NK-92 (cell line): ENCODE data around the gene TMEM134.
A peak's percentile ranks its signal among the peaks of the same experiment; 100 is the strongest.
"Not testable (repeated sequence)": the region's sequence is repeated elsewhere in the genome, so short reads cannot be mapped to it uniquely, and the experiment has no call there.

Source experiments
- DNase-seq: peaks from one replicate; lab custom pipeline; 2025; ENCODE audit not compliant: unreplicated experiment; lab: John Stamatoyannopoulos, UW

Gene TMEM134

GRCh38 chr11:67428052-67429001, 40.7 kb downstream of the TMEM134 start, which contains the start of gene RPS6KB2:
TSS of gene RPS6KB2 (plus strand) at chr11:67428494. CDS start at chr11:67428546, 52 bp downstream.
- DNase-seq = peak; percentile 75

- not testable (repeated sequence) for DNase-seq
These were observed 41.6 kb downstream of the TMEM134 start for GRCh38 chr11:67427364-67427859.

- no peak for DNase-seq
These were observed 45.0 kb downstream of the TMEM134 start for GRCh38 chr11:67423891-67424613.

GRCh38 chr11:67423466-67423865, 45.6 kb downstream of the TMEM134 start:
- no peak for DNase-seq

GRCh38 chr11:67422891-67423290, 46.2 kb downstream of the TMEM134 start:
- no peak for DNase-seq

- DNase-seq = no peak
These were observed 47.5 kb downstream of the TMEM134 start for GRCh38 chr11:67421430-67422031.

- peak; percentile 73 for DNase-seq
These were observed 48.2 kb downstream of the TMEM134 start for GRCh38 chr11:67420646-67421429.

- no peak for DNase-seq
These were observed 48.9 kb downstream of the TMEM134 start for GRCh38 chr11:67420147-67420645.

GRCh38 chr11:67419325-67420049, 49.6 kb downstream of the TMEM134 start:
- no peak for DNase-seq

- no peak for DNase-seq
These were observed 50.4 kb downstream of the TMEM134 start for GRCh38 chr11:67418476-67419281.

- DNase-seq = no peak
These were observed 51.6 kb downstream of the TMEM134 start for GRCh38 chr11:67417425-67417824.

- DNase-seq = peak; percentile 13
These were observed 52.4 kb downstream of the TMEM134 start for GRCh38 chr11:67416416-67417335.

- no peak for DNase-seq
These were observed 53.3 kb downstream of the TMEM134 start, which contains the start of gene CARNS1 for GRCh38 chr11:67415501-67416304. TSS of gene CARNS1 (plus strand) at chr11:67415678. CDS start at chr11:67416200, 522 bp downstream.

GRCh38 chr11:67413266-67413849, 55.7 kb downstream of the TMEM134 start:
- no peak for DNase-seq

GRCh38 chr11:67412495-67413179, 56.4 kb downstream of the TMEM134 start:
- no peak for DNase-seq

- DNase-seq = no peak
These were observed 57.3 kb downstream of the TMEM134 start for GRCh38 chr11:67411785-67412152.
